Activated naive CD4-positive, alpha-beta T cell (primary cell): Measurements from ENCODE around the gene CTTNBP2.

Experiments
- DNase-seq, 4 experiments: peaks; one replicate each; lab custom pipeline; 2025; lab: John Stamatoyannopoulos, UW

Gene CTTNBP2

DNA sequence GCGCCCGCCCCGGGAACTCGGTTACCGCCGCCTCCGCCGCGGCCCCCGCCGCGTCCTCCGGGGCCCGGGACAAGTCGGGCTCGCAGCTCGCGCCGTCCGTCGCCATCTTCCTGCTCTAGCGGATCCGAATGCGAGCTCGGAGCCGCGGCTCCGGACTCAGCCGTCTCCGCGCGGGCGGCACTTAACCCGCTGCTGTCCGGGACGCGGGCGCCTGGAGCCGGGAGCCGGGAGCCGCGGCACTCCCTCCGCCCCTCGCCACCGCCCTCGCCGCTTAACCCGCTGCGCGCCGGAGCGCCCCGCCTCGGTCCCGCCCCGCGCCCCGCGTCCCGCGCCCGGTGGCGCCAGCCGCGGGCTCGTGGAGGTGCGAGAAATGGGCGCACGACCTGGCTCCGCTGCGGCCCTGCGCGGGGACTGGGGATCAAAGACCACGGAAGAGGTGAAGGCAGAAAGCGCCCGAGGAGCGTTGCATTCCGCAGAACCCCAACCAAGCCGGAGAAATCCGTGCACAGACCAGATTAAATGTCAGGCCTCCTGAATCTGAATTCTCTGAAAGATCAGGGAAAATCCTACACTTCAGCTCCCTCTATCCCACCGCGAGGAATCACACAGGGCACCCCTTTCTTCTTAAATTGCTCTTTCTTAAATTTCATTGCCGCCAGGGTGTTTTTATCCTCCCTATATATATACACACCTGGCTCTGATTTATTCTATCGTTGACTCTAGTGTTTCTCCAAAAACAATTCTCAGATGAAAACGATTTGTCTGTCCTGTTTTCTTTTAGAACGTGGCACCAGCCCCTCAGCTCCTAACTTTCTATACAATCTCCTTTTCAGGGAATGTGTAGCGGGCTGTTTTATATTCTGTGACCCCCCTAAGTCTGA, at the start of gene CTTNBP2:
CTTNBP2 (minus strand) TSS at position 132 of the 881 bp plus-strand sequence; CDS start at position 106, 26 bp downstream.
- no peak for DNase-seq

GRCh38 chr7:117916309-117916708, 43.1 kb upstream of the CTTNBP2 start:
- no peak for DNase-seq

DNA sequence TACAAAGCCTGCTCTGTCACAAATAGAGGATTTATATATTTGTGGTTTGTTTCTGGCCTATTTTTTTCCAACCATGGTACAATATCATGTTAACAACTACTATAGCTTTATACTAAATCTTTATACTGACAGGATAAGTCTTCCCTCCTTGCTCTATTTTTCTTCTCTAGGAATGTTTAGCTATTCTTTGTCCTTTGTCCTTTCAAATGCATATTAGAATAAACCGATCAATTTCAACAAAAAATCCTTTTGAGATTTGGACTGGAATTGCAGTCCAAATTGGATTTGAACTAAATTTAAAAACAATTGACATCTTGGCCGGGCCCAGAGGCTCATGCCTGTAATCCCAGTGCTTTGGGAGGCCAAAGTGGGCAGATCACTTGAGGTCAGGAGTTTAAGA, 39.2 kb upstream of the CTTNBP2 start:
- DNase-seq: no peak

GRCh38 chr7:117908031-117908795, 35.0 kb upstream of the CTTNBP2 start:
- no peak for DNase-seq

DNA sequence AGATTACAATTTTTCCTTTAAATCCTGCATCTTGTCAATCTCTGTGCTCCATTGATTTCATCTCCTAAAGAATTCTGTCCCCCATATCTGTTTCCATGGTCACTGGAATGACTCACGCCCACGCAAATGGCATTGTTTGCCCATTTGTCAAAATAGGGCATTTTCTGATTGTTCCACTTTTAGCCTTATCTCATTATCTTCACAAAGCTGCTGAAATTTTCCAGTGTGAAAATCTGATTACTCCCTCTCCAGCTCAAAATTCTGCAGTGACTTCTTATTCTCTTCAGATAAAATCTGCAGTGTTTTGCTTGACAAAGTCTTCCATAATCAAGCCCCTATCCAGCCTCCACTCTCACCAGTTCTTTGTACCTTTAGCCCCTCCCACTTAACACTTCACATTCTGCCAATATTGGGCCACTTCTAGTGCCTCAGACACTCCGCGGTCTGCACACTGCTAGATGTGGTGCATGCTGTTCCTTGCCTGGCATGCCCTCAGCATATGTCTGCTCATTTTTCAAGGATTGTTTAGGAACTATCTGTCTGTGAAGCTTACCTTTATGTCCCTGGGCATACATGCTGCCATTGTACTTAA, 33.9 kb upstream of the CTTNBP2 start:
- DNase-seq: no peak

DNA sequence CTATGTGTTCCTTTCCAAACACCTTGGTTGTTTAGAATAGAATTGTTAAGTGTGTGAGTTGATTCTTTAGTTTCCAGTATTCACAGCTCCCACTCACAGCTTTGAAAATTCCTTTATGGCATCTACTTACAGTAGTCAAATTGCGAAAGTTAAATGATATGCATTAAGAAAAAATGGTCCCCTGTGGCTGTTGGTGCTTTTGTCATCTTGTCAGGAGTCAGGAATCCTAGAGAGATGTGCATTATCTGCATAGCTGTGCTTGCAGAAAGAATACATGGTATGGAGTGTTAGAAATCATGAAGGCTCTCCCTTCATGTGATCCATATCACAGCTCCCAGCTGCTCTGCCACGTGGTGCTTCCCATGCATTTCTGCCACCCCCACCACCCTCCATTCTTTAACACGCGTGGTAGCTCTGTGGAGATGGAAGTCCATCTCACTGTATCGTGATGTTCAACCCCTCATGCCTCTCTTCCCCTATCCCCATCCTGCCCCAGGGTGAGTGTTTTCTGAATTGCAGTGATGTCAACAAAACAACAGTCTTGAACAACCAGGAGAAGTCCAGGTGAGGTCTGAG, 29.2 kb upstream of the CTTNBP2 start:
- DNase-seq: no peak

GRCh38 chr7:117901089-117901797, 28.0 kb upstream of the CTTNBP2 start:
- no peak for DNase-seq

GRCh38 chr7:117896339-117896738, 23.1 kb upstream of the CTTNBP2 start:
- DNase-seq: no peak

DNA sequence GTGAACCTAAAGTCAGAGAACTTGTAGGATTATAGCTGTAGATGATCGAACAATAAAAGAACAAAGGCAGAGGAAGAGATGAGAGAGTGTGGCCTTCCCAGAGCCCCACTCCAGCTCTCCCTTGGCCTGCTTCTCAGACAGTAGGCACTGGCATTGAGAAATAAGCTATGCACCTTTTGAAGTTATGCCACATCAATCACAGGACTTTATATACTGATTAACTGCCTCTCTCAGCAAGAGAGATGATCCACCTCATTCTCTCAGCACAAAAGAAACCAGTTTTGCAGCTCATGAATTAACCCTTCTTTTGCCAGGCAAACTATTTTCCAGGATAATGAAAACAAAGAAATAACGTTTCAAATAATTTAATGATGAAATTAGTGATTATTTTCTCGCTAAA, 22.0 kb upstream of the CTTNBP2 start:
- DNase-seq: no peak

- no peak for DNase-seq
Measured at GRCh38 chr7:117894037-117894436, 20.8 kb upstream of the CTTNBP2 start.

- DNase-seq: no peak
Measured at GRCh38 chr7:117892821-117893220, 19.6 kb upstream of the CTTNBP2 start.

DNA sequence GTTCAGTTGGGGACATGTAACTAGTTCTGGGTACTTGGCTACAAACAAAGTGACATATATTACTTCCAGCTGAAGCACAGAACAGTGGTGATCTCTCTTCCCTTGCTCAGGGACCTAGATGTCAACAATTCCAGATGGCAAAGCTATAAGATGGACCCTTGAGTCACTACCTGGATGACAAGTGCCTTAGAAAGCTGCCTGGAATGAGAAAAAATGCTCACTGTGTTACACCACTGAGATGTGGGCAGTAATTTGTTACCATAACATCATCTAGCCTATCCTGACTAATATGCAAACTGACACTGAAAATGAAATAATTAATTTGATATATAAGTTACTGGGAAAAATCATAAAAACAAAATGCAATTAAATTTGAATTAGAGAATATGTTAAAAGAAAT, 16.4 kb upstream of the CTTNBP2 start:
- DNase-seq: no peak

DNA sequence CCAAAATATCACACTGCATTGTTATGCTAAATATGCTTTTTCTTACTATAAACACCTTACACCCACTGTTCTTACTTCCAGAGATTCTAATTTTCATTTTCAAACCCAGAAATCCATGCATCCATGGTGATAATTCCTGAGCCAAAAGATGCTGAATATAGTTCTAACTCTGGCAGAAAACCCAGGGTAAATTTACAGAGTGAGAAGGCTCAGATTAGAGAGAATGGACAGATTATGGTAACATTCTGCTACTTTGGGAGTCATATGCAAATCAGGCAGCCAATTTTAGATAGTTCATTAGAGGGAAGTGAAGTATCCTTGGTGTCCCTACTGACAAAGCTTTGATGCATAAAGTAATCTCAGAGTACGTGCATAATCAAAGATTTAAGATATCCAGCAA, 15.4 kb upstream of the CTTNBP2 start:
- DNase-seq: no peak

DNA sequence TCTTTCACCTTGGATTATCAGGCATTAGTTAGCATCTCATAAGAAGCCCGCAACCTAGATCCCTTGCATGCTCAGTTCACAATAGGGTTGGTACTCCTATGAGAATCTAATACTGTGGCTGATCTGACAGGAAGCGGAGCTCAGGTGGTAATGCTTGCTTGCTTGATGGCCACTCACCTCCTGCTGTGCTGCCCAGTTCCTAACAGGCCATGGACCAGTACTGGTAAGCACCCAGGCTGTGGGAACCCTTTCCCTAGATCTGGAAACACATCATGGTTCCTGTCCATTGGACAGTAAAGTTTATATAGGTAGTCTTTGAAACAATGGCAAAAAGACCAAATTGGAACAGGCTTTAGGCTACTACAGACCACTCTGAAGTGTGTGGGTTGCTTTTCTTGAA, 9.4 kb upstream of the CTTNBP2 start:
- DNase-seq: no peak

- DNase-seq: no peak
Measured at GRCh38 chr7:117876761-117877160, 3.5 kb upstream of the CTTNBP2 start.

- no peak for DNase-seq
Measured at GRCh38 chr7:117875566-117875965, 2.3 kb upstream of the CTTNBP2 start.

GRCh38 chr7:117874191-117874700, 1.0 kb upstream of the CTTNBP2 start:
- no peak for DNase-seq

DNA sequence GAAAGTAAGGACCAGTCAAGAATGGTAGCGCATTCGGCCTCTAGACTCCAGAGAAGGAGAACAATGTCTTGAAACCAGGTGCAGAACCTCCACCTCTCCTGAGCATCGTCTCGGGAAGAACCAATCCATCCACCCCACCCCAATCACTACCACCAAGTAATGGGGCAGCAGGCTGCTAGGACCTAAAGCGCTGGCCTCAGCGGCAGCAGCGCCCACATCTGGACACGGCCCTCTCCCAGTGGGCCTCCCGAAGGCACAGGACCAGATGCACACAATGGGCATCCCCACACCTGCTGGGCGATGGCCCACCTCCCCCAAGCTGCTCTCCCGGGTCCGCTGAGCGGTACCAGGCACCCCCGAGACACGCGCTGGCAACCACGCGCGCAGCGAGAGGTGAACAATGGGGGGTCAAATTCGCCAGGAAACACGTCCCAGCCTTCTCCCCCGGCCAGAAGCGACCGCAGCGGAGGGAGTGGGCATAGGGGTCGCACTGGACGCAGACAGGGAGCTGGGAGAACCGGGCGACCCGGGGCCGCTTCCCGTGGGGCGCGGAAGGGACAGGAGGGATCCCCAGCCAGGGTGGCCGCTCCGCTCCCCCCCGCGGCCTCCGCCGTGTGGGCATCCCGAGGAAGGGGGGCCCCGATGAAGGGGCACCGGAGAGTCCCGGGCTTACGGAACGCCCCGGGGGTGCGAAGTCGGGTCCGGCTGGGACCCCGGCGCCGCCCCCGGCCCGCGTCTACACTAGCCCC, 506 bp downstream of the CTTNBP2 start:
- no peak for DNase-seq

DNA sequence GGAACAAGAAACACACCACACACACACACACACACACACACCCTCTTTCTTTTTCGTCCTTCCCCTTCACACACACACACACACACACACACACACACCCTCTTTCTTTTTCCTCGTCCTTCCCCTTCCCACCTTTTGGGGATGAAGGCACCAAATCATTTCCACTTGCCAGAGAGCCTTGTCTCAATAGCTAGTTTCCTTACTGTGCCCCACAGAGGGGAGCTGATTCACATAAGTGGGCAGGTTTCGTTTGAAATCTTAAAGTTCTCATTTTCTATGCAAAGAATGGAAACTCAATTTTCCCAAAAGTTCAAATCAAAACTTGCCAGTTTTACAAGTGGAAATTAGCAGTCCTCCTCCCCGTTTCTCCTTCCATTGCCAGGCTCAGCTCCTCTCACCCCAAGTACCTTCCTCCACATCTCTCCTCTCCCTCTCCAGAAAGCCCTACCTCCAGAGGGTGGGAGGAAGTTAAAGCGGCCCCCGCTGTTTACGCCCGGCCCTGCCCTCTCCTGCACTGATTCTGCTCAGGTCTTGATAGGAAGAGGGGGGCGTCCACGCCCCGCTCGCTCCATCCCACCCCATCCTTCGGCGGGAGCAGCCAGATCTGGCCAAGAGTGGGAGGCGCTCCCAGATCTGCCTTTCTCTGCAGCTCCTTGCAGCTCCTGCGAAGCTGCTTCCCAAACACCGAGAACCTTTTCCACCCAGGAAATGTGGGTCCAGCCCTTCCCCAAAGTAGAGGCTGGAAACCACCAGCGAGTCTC, 1.3 kb downstream of the CTTNBP2 start:
- DNase-seq: no peak

GRCh38 chr7:117871401-117871777, 1.9 kb downstream of the CTTNBP2 start:
- no peak for DNase-seq
